Measurements from ENCODE around the gene TAB3. TPM values are rescaled to one million over a fixed set of nuclear protein-coding genes. Genes with fewer than 3 reads are reported as not detected.

The TAB3 gene, protein sequence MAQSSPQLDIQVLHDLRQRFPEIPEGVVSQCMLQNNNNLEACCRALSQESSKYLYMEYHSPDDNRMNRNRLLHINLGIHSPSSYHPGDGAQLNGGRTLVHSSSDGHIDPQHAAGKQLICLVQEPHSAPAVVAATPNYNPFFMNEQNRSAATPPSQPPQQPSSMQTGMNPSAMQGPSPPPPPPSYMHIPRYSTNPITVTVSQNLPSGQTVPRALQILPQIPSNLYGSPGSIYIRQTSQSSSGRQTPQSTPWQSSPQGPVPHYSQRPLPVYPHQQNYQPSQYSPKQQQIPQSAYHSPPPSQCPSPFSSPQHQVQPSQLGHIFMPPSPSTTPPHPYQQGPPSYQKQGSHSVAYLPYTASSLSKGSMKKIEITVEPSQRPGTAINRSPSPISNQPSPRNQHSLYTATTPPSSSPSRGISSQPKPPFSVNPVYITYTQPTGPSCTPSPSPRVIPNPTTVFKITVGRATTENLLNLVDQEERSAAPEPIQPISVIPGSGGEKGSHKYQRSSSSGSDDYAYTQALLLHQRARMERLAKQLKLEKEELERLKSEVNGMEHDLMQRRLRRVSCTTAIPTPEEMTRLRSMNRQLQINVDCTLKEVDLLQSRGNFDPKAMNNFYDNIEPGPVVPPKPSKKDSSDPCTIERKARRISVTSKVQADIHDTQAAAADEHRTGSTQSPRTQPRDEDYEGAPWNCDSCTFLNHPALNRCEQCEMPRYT
- total RNA-seq = 9.0 and 11.8 TPM in 2 replicates

DNA sequence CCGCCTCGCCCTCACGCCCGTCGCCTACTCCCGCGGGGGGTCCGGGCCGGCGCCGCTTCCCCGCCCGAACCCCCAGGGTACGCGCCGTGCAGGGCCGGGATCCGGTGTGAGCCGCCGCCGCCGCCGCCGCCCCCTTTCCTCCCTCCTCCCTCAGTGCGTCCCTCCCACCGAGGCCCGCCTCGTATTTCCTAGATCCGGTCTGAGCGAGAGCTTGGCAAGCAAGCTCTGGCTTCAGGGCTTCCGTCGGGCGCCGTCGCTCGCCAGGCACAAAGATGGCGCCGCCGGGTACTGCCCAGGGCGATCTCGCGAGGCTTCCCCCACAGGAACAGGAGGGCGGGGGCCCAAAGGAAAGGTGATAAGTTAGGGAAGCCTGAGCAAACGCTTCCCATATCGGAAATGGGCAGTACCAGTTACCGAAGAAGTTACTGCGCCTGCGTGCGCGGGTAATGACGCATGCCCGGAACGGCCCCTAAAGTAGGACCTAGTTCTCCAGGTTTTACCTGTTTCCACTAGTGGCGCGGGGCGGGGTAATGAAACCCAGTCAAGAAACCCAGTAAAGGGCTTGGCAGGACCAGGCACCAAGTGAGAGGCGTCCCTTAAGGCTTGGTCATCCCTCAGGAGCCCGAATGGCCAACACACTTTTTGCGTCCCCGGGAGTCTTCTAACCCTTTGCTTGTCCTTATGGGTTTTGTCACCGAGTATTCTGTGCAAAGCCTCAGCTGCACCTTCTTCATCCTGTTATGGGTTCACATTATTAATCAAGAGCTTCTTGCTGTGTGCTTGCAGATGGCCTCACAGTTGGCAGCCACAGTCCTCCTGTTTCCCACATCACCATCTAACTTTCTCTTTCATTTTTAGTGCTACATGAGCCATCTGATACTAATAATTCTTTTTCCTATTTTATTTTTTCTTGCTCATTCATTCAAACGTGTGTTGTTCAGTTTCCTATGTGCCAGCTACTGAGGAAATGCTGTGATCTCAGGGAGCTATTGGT is at the start of gene TAB3:
Gene TAB3, minus strand, starts transcription at position 108 of the 994 bp plus-strand sequence. CDS start 29,666 bp downstream, outside the sequence.

Other genes with a start within 250 kb of the TAB3 start
- 12.4 TPM in 2 replicates for gene GK, start 235.8 kb downstream of the TAB3 start, total RNA-seq
- gene FTHL17, start 182.8 kb upstream of the TAB3 start, total RNA-seq = not detected in 2 replicates

Data from myometrial cell (primary cell).